ENCODE data around the gene DTX2.
"Not testable (repeated sequence)": the region's sequence is repeated elsewhere in the genome, so short reads cannot be mapped to it uniquely, and the experiment has no call there.

The DTX2 gene

GRCh38 chr7:76504351-76505167 is 43.0 kb downstream of the DTX2 start:
- DNase-seq (ENCODE audit: low read depth, low spot score); H3K27me3 ChIP-seq (ENCODE audit: control insufficient read depth, insufficient read depth, low read length); H3K4me1 ChIP-seq (ENCODE audit: control insufficient read depth, insufficient read depth, low read length); H3K27ac ChIP-seq (ENCODE audit: low read length); H3K4me3 ChIP-seq (ENCODE audit: low read length); H3K9me3 ChIP-seq (ENCODE audit: control insufficient read depth, insufficient read depth, low read length): not testable (repeated sequence)
- no CpG with 5 or more reads among the region's 33 CpGs for WGBS (ENCODE audit: insufficient coverage, insufficient read length)
- H3K36me3 ChIP-seq (ENCODE audit: control insufficient read depth, insufficient read depth, low read length) = peaks cover 13% of the 10 kb centered on the region; the same call in 1 of the 2 replicates

DNA sequence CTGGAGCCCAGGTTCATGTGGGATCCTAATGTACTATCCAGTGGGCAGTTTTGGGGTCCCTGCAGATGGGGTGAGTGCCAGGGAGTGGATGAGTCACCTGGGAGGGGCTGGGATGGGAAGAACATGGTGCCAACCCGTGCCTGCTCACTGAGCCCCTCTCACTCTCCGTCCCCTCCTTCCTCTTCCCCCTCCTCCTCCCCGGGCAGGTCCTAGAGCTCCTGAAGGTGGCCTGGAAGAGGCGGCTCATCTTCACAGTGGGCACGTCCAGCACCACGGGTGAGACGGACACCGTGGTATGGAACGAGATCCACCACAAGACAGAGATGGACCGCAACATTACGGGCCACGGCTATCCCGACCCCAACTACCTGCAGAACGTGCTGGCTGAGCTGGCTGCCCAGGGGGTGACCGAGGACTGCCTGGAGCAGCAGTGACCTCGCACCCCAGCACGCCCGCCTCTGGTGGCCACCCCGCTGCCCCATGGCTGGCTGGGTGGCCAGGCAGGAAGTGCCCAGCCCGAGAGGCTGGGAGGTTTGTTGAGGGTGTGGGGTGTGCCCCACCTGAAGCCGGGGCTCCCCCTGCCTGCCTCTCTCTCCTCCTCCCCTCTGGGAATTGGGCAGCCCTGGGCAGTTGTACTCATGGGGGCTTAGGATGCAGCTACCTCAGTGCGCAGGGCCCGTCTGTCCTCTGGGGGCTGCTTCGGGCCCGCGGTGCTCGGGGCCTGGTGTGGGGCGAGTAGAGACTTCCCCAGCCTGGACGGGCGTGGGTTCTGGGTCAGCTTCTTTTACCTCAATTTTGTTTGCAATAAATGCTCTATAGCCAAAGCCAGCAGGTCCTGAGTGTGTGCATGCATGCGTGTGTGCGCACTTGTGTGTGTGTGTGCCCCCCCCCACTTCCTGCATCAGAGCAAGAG is 43.9 kb downstream of the DTX2 start:
- H3K4me1 ChIP-seq (ENCODE audit: control insufficient read depth, insufficient read depth, low read length) = peaks cover 2% of the 10 kb centered on the region; the same call in 1 of the 2 replicates
- no peak for DNase-seq (ENCODE audit: low read depth, low spot score)

DNA sequence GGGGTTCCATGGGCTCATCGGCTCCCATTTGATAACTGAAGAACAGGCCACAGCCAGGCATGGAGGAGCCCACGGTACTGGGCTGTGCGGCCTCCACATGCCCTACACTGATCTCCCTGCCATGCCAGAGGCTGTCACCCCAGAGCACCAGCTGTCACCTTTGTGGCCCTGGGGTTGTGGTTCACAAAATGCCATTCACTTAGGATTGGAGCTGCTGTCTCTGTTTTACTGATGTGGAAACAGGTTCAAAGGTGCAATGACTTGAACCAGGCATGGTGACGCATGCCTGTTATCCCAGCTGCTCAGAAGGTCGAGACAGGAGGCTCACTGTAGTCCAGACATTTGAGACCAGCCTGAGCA is 44.6 kb downstream of the DTX2 start:
- DNase-seq (ENCODE audit: low read depth, low spot score) = no peak
- no CpG with 5 or more reads among the region's 5 CpGs for WGBS (ENCODE audit: insufficient coverage, insufficient read length)
- peaks cover 11% of the 10 kb centered on the region; the same call in 1 of the 2 replicates for H3K36me3 ChIP-seq (ENCODE audit: control insufficient read depth, insufficient read depth, low read length)
- H3K4me3 ChIP-seq (ENCODE audit: low read length) = no peak overlapping the region
- no peaks in the 10 kb centered on the region for H3K27me3 ChIP-seq (ENCODE audit: control insufficient read depth, insufficient read depth, low read length)
- H3K4me1 ChIP-seq (ENCODE audit: control insufficient read depth, insufficient read depth, low read length) = peaks cover 2% of the 10 kb centered on the region; the same call in 1 of the 2 replicates
- no peaks in the 10 kb centered on the region for H3K9me3 ChIP-seq (ENCODE audit: control insufficient read depth, insufficient read depth, low read length)
- H3K27ac ChIP-seq (ENCODE audit: low read length) = no peak overlapping the region

More for the DNA sequence above, 43.9 kb downstream of the DTX2 start:
- H3K27ac ChIP-seq (ENCODE audit: low read length) = no peak overlapping the region
- H3K27me3 ChIP-seq (ENCODE audit: control insufficient read depth, insufficient read depth, low read length) = no peaks in the 10 kb centered on the region
- H3K4me3 ChIP-seq (ENCODE audit: low read length) = no peak overlapping the region
- H3K9me3 ChIP-seq (ENCODE audit: control insufficient read depth, insufficient read depth, low read length) = no peaks in the 10 kb centered on the region
- no CpG with 5 or more reads among the region's 32 CpGs for WGBS (ENCODE audit: insufficient coverage, insufficient read length)
- peaks cover 13% of the 10 kb centered on the region; the same call in 1 of the 2 replicates for H3K36me3 ChIP-seq (ENCODE audit: control insufficient read depth, insufficient read depth, low read length)

DNA sequence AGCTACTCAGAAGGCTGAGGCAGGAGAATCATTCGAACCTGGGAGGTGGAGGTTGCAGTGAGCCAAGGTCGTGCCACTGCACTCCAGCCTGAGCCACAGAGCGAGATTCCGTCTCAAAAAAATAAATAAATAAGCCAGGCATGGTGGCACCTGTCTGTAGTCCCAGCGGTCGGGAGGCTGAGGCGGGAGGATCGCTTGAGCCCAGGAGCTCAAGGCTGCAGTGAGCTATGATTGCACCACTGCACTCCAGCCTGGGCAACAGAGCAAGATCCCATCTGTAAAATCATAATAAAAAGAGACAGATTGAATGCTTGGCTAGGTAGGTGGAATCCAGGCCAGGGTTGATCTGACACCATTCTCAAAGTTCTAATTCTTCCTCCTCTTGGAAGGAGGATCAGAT is 45.1 kb downstream of the DTX2 start:
- not testable (repeated sequence) for H3K4me3 ChIP-seq (ENCODE audit: low read length); H3K4me1 ChIP-seq (ENCODE audit: control insufficient read depth, insufficient read depth, low read length); H3K27me3 ChIP-seq (ENCODE audit: control insufficient read depth, insufficient read depth, low read length); H3K9me3 ChIP-seq (ENCODE audit: control insufficient read depth, insufficient read depth, low read length); DNase-seq (ENCODE audit: low read depth, low spot score); H3K27ac ChIP-seq (ENCODE audit: low read length)
- no CpG with 5 or more reads among the region's 8 CpGs for WGBS (ENCODE audit: insufficient coverage, insufficient read length)
- H3K36me3 ChIP-seq (ENCODE audit: control insufficient read depth, insufficient read depth, low read length) = peaks cover 11% of the 10 kb centered on the region; the same call in 1 of the 2 replicates

DNA sequence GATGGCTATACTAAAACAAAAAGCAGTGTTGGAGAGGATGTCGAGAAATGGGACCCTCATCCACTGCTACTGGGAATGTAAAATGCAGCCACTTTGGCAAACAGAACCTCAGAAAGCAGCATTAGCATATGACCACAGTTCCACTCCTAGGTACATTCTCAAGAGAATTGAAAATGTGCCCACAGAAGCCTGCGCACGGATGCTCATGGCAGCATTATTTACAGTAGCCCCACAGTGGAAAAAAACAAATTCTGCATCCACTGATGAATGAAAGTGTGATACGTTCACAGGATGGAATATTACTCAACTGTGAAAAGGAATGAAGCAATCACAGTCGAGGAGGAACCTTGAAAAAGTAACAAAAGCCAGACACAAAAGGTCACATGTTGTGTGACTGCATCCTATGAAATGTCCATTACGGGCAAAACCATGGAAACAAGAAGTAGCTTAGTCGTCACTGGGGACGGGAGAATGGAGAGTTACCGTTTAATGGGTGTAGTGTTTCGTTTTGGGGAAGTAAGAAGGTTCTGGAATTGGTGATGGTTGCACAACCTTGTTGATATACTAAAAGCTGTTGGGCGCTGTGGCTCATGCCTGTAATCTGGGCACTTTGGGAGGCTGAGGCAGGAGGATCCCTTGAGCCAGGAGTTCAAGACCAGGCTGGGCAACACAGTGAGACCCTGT is 46.4 kb downstream of the DTX2 start:
- peaks cover 2% of the 10 kb centered on the region; the same call in 1 of the 2 replicates for H3K4me1 ChIP-seq (ENCODE audit: control insufficient read depth, insufficient read depth, low read length)
- H3K9me3 ChIP-seq (ENCODE audit: control insufficient read depth, insufficient read depth, low read length) = no peaks in the 10 kb centered on the region
- no peak overlapping the region for H3K4me3 ChIP-seq (ENCODE audit: low read length)
- no peaks in the 10 kb centered on the region for H3K27me3 ChIP-seq (ENCODE audit: control insufficient read depth, insufficient read depth, low read length)
- H3K36me3 ChIP-seq (ENCODE audit: control insufficient read depth, insufficient read depth, low read length) = peaks cover 6% of the 10 kb centered on the region; the same call in 1 of the 2 replicates
- H3K27ac ChIP-seq (ENCODE audit: low read length) = no peak overlapping the region
- DNase-seq (ENCODE audit: low read depth, low spot score) = no peak
- 100% methylated on average over 4 of the region's 11 CpGs for WGBS (ENCODE audit: insufficient coverage, insufficient read length)

DNA sequence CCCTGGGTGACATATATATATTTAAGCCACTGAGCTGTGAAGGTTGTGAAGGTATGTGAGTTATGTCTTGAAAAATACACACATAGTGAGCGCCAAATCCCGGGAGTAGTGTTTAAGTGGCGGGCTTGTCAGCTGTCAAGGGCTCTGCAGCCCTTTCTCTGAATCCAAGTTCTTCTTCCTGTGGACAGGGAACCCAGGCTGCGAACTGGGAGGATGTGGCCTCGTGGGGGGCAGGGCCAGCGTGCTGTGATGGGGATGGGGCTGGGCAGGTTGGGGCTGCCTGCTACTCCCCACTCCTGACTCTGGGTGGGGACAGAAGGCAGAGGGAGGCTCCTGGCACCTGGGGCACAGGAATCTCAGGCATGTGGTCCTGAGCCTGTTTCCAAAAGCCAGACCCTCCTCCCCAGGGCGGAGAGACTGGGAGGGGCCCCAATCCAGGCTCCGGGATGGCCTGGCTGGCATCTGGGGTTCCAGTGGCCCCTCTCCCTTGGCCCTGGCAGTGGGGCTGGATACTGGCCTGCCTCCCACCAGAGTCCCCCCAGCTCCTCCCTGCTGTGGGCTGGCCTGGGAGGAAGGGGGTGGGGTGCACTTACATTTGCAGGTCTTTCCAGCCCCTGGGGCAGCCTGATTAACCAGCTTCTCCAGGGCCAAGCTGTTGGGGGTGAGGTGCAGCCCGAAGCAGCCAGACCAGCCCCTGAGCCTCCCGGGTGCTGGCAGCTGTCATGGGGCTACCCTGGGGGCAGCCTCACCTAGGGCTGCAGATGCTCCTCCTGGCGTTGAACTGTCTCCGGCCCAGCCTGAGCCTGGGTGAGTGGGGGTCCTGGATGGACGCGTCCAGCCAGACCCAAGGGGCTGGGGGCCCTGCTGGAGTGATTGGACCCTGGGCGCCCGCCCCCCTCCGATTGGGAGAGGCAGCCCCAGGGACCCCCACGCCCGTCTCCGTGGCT is 48.7 kb downstream of the DTX2 start, which contains the start of gene UPK3B:
UPK3B (plus strand) TSS at position 622 of the 947 bp plus-strand sequence; CDS start at position 723, 101 bp downstream.
- H3K27me3 ChIP-seq (ENCODE audit: control insufficient read depth, insufficient read depth, low read length) = no peaks in the 10 kb centered on the region
- no peak within 1 kb of the TSS for H3K27ac ChIP-seq (ENCODE audit: low read length)
- peak; percentile 39 for DNase-seq (ENCODE audit: low read depth, low spot score)
- no CpG with 5 or more reads among the region's 20 CpGs for WGBS (ENCODE audit: insufficient coverage, insufficient read length)
- peaks cover 4% of the 10 kb centered on the region; the same call in 1 of the 2 replicates for H3K36me3 ChIP-seq (ENCODE audit: control insufficient read depth, insufficient read depth, low read length)
- no peak within 1 kb of the TSS for H3K4me3 ChIP-seq (ENCODE audit: low read length)
- H3K4me1 ChIP-seq (ENCODE audit: control insufficient read depth, insufficient read depth, low read length) = peaks cover 2% of the 10 kb centered on the region; the same call in 1 of the 2 replicates
- no peaks in the 10 kb centered on the region for H3K9me3 ChIP-seq (ENCODE audit: control insufficient read depth, insufficient read depth, low read length)

DNA sequence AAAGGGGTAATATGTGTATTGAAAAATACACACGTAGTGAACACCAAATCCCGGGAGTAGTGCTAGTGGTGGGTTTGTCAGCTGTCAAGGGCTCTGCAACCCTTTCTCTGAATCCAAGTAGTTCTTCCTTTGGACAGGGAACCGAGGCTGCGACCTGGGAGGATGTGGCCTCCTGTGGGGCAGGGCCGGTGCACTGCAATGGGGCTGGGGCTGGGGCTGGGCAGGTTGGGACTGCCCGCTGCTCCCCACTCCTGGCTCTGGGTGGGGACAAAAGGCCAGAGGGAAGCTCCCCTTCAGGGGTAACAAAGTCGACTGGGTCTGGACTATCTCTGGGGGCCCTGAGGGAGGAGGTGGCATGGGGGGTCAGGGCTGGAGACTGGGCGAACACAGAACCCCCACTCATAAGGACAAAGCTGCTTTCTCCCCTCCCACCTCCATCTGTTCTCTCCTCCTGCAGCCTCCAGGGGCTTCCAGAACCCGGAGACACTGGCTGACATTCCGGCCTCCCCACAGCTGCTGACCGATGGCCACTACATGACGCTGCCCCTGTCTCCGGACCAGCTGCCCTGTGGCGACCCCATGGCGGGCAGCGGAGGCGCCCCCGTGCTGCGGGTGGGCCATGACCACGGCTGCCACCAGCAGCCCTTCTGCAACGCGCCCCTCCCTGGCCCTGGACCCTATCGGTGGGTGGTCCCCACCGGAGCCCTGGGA is 49.8 kb downstream of the DTX2 start:
- H3K36me3 ChIP-seq (ENCODE audit: control insufficient read depth, insufficient read depth, low read length); DNase-seq (ENCODE audit: low read depth, low spot score); H3K27ac ChIP-seq (ENCODE audit: low read length); H3K4me1 ChIP-seq (ENCODE audit: control insufficient read depth, insufficient read depth, low read length); H3K4me3 ChIP-seq (ENCODE audit: low read length); H3K27me3 ChIP-seq (ENCODE audit: control insufficient read depth, insufficient read depth, low read length); H3K9me3 ChIP-seq (ENCODE audit: control insufficient read depth, insufficient read depth, low read length): not testable (repeated sequence)
- WGBS (ENCODE audit: insufficient coverage, insufficient read length) = no CpG with 5 or more reads among the region's 24 CpGs

DNA sequence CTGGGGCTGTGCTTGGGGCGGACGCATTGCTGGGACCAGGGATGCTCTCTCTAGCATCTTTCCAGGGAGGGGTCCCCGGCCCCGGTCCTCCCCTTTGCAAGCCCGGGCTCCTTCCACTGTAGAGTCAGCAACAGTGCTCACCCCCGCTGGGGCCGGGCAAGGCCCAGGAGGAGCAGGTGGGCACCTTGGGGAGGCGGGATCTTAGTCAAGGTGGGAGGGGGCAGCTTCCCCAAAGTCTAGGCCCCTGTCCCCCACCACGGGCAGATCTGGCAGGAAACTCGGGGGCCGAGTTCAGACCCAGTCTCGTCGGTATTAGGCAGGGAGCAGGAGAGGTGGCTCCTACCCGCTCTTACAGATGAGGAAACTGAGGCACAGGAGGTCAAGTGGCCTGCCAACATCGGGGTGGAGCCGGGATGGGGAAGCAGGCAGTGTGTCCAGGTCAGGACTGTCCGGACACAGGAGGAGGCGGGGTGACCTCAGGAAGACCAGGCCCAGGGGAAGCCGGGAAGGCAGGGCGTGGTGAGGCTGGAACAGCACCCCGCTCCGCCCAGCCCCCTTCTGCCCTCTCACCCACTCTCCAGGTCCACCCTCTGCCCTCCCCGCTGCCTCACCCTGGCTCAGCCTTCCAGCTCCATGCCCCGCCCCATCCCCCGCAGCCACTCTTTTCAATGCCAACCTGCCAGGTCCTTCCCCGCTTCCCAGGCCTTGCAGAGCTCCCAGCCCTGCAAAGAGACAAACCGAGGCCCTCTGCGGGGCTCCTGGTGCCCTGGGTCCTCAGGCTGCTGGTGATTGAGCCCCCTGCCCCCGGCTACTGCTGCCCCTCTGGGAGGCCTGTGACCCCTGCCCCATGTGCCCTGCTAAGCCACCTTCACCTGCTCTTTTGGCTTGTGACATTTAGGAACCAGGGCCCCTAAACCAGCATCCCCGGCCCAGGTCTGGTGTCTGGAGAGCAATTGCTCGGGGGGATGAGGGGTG is 50.7 kb downstream of the DTX2 start:
- H3K27me3 ChIP-seq (ENCODE audit: control insufficient read depth, insufficient read depth, low read length); H3K27ac ChIP-seq (ENCODE audit: low read length); H3K4me3 ChIP-seq (ENCODE audit: low read length); DNase-seq (ENCODE audit: low read depth, low spot score); H3K9me3 ChIP-seq (ENCODE audit: control insufficient read depth, insufficient read depth, low read length); H3K36me3 ChIP-seq (ENCODE audit: control insufficient read depth, insufficient read depth, low read length); H3K4me1 ChIP-seq (ENCODE audit: control insufficient read depth, insufficient read depth, low read length): not testable (repeated sequence)
- no CpG with 5 or more reads among the region's 31 CpGs for WGBS (ENCODE audit: insufficient coverage, insufficient read length)
